Effector memory CD8-positive, alpha-beta T cell (primary cell): Measurements from ENCODE around the gene GPR85.

Experiments
- ATAC-seq: fragments of 150-1000 bp; cut with Tn5 transposase; replicated peaks from 2 replicates; pipeline ENCODE4 v1.10.0; 2021; ENCODE audit warnings: mild to moderate bottlenecking, moderate library complexity
- DNase-seq, 3 experiments: peaks; one replicate each; pipeline ENCODE4 v3.0.0; 2021
- H3K27ac Mint-ChIP-seq, 2 donors: one replicate each; pipeline ENCODE4 v1.8.0; 2022; ENCODE audit warnings: mild to moderate bottlenecking in 2 of 2, mixed read lengths in 2 of 2, moderate library complexity in 2 of 2
- H3K27me3 Mint-ChIP-seq, 2 donors: one replicate each; pipeline ENCODE4 v1.8.0; 2022; ENCODE audit warnings: mixed read lengths in 2 of 2
- H3K36me3 Mint-ChIP-seq: one replicate; pipeline ENCODE4 v1.8.0; 2022; ENCODE audit warnings: mild to moderate bottlenecking, moderate library complexity, mixed read lengths; ENCODE audit not compliant: insufficient read depth
- H3K4me1 Mint-ChIP-seq, 2 donors: one replicate each; pipeline ENCODE4 v1.8.0; 2022; ENCODE audit warnings: low read depth in 2 of 2, mixed read lengths in 2 of 2
- H3K4me3 Mint-ChIP-seq, 2 donors: one replicate each; pipeline ENCODE4 v1.8.0; 2022; ENCODE audit warnings: mild to moderate bottlenecking in 2 of 2, mixed read lengths in 2 of 2, moderate library complexity in 2 of 2
- H3K9me3 Mint-ChIP-seq, 2 donors: one replicate each; pipeline ENCODE4 v1.8.0; 2022; ENCODE audit warnings: mixed read lengths in 2 of 2

GPR85 gene

GRCh38 chr7:113099284-113099919 lies 12.8 kb upstream of the GPR85 start:
- Mint-ChIP-seq H3K27ac (no peak overlapping the region), H3K27me3 (peaks cover 0 to 16% of the 10 kb centered on the region in 2 donors), H3K4me3 (no peak overlapping the region), H3K9me3 (no peaks in the 10 kb centered on the region), H3K36me3 (no peaks in the 10 kb centered on the region), H3K4me1 (no peaks in the 10 kb centered on the region)
- DNase-seq (no peak), ATAC-seq (no peak)

- DNase-seq (no peak), ATAC-seq (no peak)
- H3K4me1 Mint-ChIP-seq, result no peaks in the 10 kb centered on the region
- no peak overlapping the region for H3K27ac Mint-ChIP-seq
- H3K36me3 Mint-ChIP-seq, result no peaks in the 10 kb centered on the region
- peaks cover 0 to 31% of the 10 kb centered on the region in 2 donors for H3K27me3 Mint-ChIP-seq
- H3K4me3 Mint-ChIP-seq, result no peak overlapping the region
- no peaks in the 10 kb centered on the region for H3K9me3 Mint-ChIP-seq
These were observed 8.1 kb upstream of the GPR85 start for GRCh38 chr7:113094517-113095249.

- Mint-ChIP-seq H3K9me3 (no peaks in the 10 kb centered on the region), H3K4me1 (no peaks in the 10 kb centered on the region), H3K27me3 (peaks cover 0 to 34% of the 10 kb centered on the region in 2 donors), H3K4me3 (no peak overlapping the region), H3K27ac (no peak overlapping the region), H3K36me3 (no peaks in the 10 kb centered on the region)
- DNase-seq (no peak), ATAC-seq (no peak)
These were observed 6.9 kb upstream of the GPR85 start for GRCh38 chr7:113093561-113093960.

GRCh38 chr7:113092762-113093161 lies 6.1 kb upstream of the GPR85 start:
- Mint-ChIP-seq H3K27me3 (peaks cover 2 to 37% of the 10 kb centered on the region in 2 donors), H3K9me3 (no peaks in the 10 kb centered on the region), H3K36me3 (no peaks in the 10 kb centered on the region), H3K27ac (no peak overlapping the region), H3K4me3 (no peak overlapping the region), H3K4me1 (no peaks in the 10 kb centered on the region)
- no peak for ATAC-seq
- DNase-seq, result no peak

GRCh38 chr7:113087071-113087998 lies 708 bp upstream of the GPR85 start:
- H3K4me3 Mint-ChIP-seq, result no peak overlapping the region
- no peak overlapping the region for H3K27ac Mint-ChIP-seq
- ATAC-seq (no peak), DNase-seq (no peak)
- H3K36me3 Mint-ChIP-seq, result peaks cover 3% of the 10 kb centered on the region
- H3K4me1 Mint-ChIP-seq, result no peaks in the 10 kb centered on the region
- peaks cover 44 to 55% of the 10 kb centered on the region in 2 donors for H3K27me3 Mint-ChIP-seq
- no peaks in the 10 kb centered on the region for H3K9me3 Mint-ChIP-seq

- peaks cover 3% of the 10 kb centered on the region for H3K36me3 Mint-ChIP-seq
- H3K9me3 Mint-ChIP-seq, result no peaks in the 10 kb centered on the region
- DNase-seq, result no peak
- ATAC-seq, result peak; percentile 19
- H3K4me3 Mint-ChIP-seq, result no peak overlapping the region
- H3K27ac Mint-ChIP-seq, result no peak overlapping the region
- H3K4me1 Mint-ChIP-seq, result no peaks in the 10 kb centered on the region
- peaks cover 44 to 54% of the 10 kb centered on the region in 2 donors for H3K27me3 Mint-ChIP-seq
These were observed 741 bp downstream of the GPR85 start for GRCh38 chr7:113085781-113086390.

GRCh38 chr7:113084496-113085172 lies 2.0 kb downstream of the GPR85 start:
- no peak for DNase-seq
- peaks cover 3% of the 10 kb centered on the region for H3K36me3 Mint-ChIP-seq
- H3K27ac Mint-ChIP-seq, result no peak overlapping the region
- ATAC-seq, result no peak
- no peak overlapping the region for H3K4me3 Mint-ChIP-seq
- no peaks in the 10 kb centered on the region for H3K9me3 Mint-ChIP-seq
- no peaks in the 10 kb centered on the region for H3K4me1 Mint-ChIP-seq
- H3K27me3 Mint-ChIP-seq, result peaks cover 48 to 50% of the 10 kb centered on the region in 2 donors

GRCh38 chr7:113083816-113084495 lies 2.7 kb downstream of the GPR85 start:
- no peak for ATAC-seq
- Mint-ChIP-seq H3K36me3 (peaks cover 3% of the 10 kb centered on the region), H3K9me3 (no peaks in the 10 kb centered on the region), H3K27me3 (peaks cover 48 to 54% of the 10 kb centered on the region in 2 donors), H3K4me1 (no peaks in the 10 kb centered on the region), H3K4me3 (no peak overlapping the region), H3K27ac (no peak overlapping the region)
- DNase-seq, result no peak

- ATAC-seq (no peak), DNase-seq (no peak)
- peaks cover 48 to 54% of the 10 kb centered on the region in 2 donors for H3K27me3 Mint-ChIP-seq
- peaks cover 3% of the 10 kb centered on the region for H3K36me3 Mint-ChIP-seq
- no peaks in the 10 kb centered on the region for H3K4me1 Mint-ChIP-seq
- no peak overlapping the region for H3K27ac Mint-ChIP-seq
- H3K9me3 Mint-ChIP-seq, result no peaks in the 10 kb centered on the region
- no peak overlapping the region for H3K4me3 Mint-ChIP-seq
These were observed 3.4 kb downstream of the GPR85 start for GRCh38 chr7:113083132-113083815.

GRCh38 chr7:113078331-113078730 lies 8.3 kb downstream of the GPR85 start:
- H3K36me3 Mint-ChIP-seq, result no peaks in the 10 kb centered on the region
- no peaks in the 10 kb centered on the region for H3K4me1 Mint-ChIP-seq
- no peak for DNase-seq
- peaks cover 17 to 24% of the 10 kb centered on the region in 2 donors for H3K27me3 Mint-ChIP-seq
- H3K27ac Mint-ChIP-seq, result no peak overlapping the region
- H3K4me3 Mint-ChIP-seq, result no peak overlapping the region
- no peak for ATAC-seq
- no peaks in the 10 kb centered on the region for H3K9me3 Mint-ChIP-seq

GRCh38 chr7:113076703-113077102 lies 9.9 kb downstream of the GPR85 start:
- H3K4me3 Mint-ChIP-seq, result no peak overlapping the region
- H3K27me3 Mint-ChIP-seq, result peaks cover 13 to 24% of the 10 kb centered on the region in 2 donors
- H3K9me3 Mint-ChIP-seq, result no peaks in the 10 kb centered on the region
- H3K27ac Mint-ChIP-seq, result no peak overlapping the region
- ATAC-seq, result no peak
- no peaks in the 10 kb centered on the region for H3K36me3 Mint-ChIP-seq
- no peak for DNase-seq
- no peaks in the 10 kb centered on the region for H3K4me1 Mint-ChIP-seq

GRCh38 chr7:113071465-113071864 lies 15.2 kb downstream of the GPR85 start:
- Mint-ChIP-seq H3K9me3 (no peaks in the 10 kb centered on the region), H3K4me3 (no peak overlapping the region), H3K4me1 (no peaks in the 10 kb centered on the region), H3K36me3 (peaks cover 2% of the 10 kb centered on the region), H3K27me3 (peaks cover 13 to 17% of the 10 kb centered on the region in 2 donors), H3K27ac (no peak overlapping the region)
- DNase-seq (no peak), ATAC-seq (no peak)
